ENCODE data around the gene LIN7C. TPM values are rescaled to one million over a fixed set of nuclear protein-coding genes. Genes with fewer than 3 reads are reported as not detected.
A peak's percentile ranks its signal among the peaks of the same experiment; 100 is the strongest.

The LIN7C gene
- total RNA-seq, 2 experiments from 2014 or later = 19.7 to 31.6 TPM

DNA sequence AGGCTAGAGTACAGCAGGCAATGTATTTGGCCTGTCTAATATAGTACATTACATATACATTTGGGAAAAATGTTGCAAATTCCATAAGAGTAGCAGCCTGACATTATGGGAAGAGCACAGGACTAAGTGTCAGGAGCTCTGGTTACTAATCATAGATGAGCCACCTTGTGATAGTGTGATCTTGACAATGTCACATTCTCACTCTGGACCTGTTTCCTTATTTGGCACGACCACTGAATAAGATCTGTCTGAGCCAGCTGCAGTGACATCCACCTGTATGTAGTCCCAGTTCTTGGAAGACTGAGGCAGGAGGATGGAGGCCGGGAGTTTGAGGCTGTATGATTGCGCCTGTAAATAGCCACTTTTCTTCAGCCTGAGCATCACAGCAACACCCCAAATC lies 5.7 kb upstream of the LIN7C start:
- Histone ChIP-seq H2AFZ (ENCODE audit: low read length) (no peak overlapping the region), H3K27ac (ENCODE audit: low read depth, low read length, poor library complexity, severe bottlenecking) (no peak overlapping the region), H3K9me2 (ENCODE audit: insufficient read depth, low read length) (no peaks in the 10 kb centered on the region), H3K36me3 (ENCODE audit: insufficient read depth, low read length) (no peaks in the 10 kb centered on the region), H3K4me3 (ENCODE audit: low read depth, low read length, poor library complexity, severe bottlenecking) (no peak overlapping the region), H3K79me2 (ENCODE audit: insufficient read depth, low read depth, low read length) (peaks cover 6% of the 10 kb centered on the region; the same call in 1 of the 2 replicates), H4K20me1 (ENCODE audit: insufficient read depth, low read length) (no peaks in the 10 kb centered on the region), H3K4me1 (ENCODE audit: insufficient read depth, low read length, poor library complexity, severe bottlenecking) (peaks cover 6% of the 10 kb centered on the region), H3K4me2 (ENCODE audit: low read length) (no peak overlapping the region), H3K9me3 (ENCODE audit: low read length) (no peaks in the 10 kb centered on the region)
- TF ChIP-seq, protein P1, sequence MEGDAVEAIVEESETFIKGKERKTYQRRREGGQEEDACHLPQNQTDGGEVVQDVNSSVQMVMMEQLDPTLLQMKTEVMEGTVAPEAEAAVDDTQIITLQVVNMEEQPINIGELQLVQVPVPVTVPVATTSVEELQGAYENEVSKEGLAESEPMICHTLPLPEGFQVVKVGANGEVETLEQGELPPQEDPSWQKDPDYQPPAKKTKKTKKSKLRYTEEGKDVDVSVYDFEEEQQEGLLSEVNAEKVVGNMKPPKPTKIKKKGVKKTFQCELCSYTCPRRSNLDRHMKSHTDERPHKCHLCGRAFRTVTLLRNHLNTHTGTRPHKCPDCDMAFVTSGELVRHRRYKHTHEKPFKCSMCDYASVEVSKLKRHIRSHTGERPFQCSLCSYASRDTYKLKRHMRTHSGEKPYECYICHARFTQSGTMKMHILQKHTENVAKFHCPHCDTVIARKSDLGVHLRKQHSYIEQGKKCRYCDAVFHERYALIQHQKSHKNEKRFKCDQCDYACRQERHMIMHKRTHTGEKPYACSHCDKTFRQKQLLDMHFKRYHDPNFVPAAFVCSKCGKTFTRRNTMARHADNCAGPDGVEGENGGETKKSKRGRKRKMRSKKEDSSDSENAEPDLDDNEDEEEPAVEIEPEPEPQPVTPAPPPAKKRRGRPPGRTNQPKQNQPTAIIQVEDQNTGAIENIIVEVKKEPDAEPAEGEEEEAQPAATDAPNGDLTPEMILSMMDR (conservative IDR thresholded peaks at IDR 0.05; ENCODE audit: low read length) = no peak
- TF ChIP-seq EZH2phosphoT487 (IDR thresholded peaks at IDR 0.05; ENCODE audit: borderline replicate concordance, low read depth, low read length) = no peak
- intact Hi-C loops (cut with micrococcal nuclease; ENCODE audit: unreplicated experiment) = no loop called here
- ChIA-PET CTCF (ENCODE audit: unreplicated experiment) (no interaction called here), POLR2A (no interaction called here)
- DNase-seq (ENCODE audit: low spot score) = no peak
- no TSS peak for BruUV-seq (replicated peaks)

- H3K9me3 ChIP-seq (ENCODE audit: low read length) = no peaks in the 10 kb centered on the region
- no peaks in the 10 kb centered on the region for H3K9me2 ChIP-seq (ENCODE audit: insufficient read depth, low read length)
- DNase-seq (ENCODE audit: low spot score) = no peak
- H3K4me2 ChIP-seq (ENCODE audit: low read length) = no peak overlapping the region
- no peak overlapping the region for H2AFZ ChIP-seq (ENCODE audit: low read length)
- intact Hi-C loops (cut with micrococcal nuclease; ENCODE audit: unreplicated experiment) = loop anchor here (10.0 kb wide), 2 partner anchors 595 to 1375 kb away; no protein-coding TSS in a partner anchor
- H3K36me3 ChIP-seq (ENCODE audit: insufficient read depth, low read length) = no peaks in the 10 kb centered on the region; the same call in 1 of the 2 replicates
- H3K4me1 ChIP-seq (ENCODE audit: insufficient read depth, low read length, poor library complexity, severe bottlenecking) = peaks cover 14% of the 10 kb centered on the region
- 0 out of 2 replicates have a peak, but pooled peaks cover 9% of the 10 kb centered on the region for H4K20me1 ChIP-seq (ENCODE audit: insufficient read depth, low read length)
- H3K27ac ChIP-seq (ENCODE audit: low read depth, low read length, poor library complexity, severe bottlenecking) = no peak overlapping the region
- TF ChIP-seq, protein P1 (conservative IDR thresholded peaks at IDR 0.05; ENCODE audit: low read length) = no peak
- no peak for TF ChIP-seq EZH2phosphoT487 (IDR thresholded peaks at IDR 0.05; ENCODE audit: borderline replicate concordance, low read depth, low read length)
- no peak overlapping the region for H3K4me3 ChIP-seq (ENCODE audit: low read depth, low read length, poor library complexity, severe bottlenecking)
- H3K79me2 ChIP-seq (ENCODE audit: insufficient read depth, low read depth, low read length) = peaks cover 24% of the 10 kb centered on the region
- BruUV-seq (replicated peaks) = no TSS peak
- ChIA-PET CTCF (ENCODE audit: unreplicated experiment) (no interaction called here), POLR2A (interaction anchor here (0.7 to 1.4 kb wide), 2 partner anchors 14 to 691 kb away, joined by 3 to 4 read pairs; no protein-coding TSS in a partner anchor)
Observed at GRCh38 chr11:27509908-27510307, 3.3 kb upstream of the LIN7C start.

DNA sequence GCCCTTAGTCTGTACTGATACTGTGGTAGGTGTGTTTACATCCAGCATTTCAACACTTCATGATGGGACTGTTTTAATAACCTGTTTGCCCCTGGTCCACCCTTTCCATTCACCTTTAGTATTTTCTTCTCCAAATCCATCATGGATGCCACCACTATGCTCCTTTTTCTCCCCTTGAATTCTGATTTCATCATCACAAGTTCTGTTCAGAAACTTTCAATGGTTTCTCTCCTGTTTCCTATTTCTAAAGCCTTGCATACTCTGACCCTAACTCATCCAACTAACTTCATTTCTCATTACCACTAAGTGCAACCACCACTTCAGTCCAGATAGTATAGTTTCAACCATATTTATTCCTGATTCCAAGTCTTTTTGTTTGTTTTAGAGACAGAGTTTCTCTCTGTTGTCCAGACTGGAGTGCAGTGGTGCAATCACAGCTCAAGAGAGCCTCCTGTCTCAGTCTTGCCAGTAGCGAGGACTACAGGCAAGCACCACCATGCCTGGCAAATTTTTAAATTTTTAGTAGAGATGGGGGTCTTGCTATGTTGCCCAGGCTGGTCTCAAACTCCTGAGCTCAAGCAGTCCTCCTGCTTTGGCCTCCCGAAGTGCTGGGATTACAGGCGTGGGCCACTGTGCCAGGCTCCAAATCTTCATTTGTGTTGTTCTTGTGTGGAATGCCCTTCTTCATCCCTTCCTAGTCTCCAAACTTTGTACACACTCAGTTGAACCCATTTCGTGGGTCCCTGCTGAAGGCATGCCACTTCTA lies 1.2 kb upstream of the LIN7C start:
- TF ChIP-seq EZH2phosphoT487 (IDR thresholded peaks at IDR 0.05; ENCODE audit: borderline replicate concordance, low read depth, low read length) = no peak
- TF ChIP-seq, protein P1 (conservative IDR thresholded peaks at IDR 0.05; ENCODE audit: low read length) = no peak
- no peak for DNase-seq (ENCODE audit: low spot score)
- peak overlapping the region; percentile 95; the same call in 1 of the 2 replicates for H2AFZ ChIP-seq (ENCODE audit: low read length)
- peaks cover 21% of the 10 kb centered on the region for H3K4me1 ChIP-seq (ENCODE audit: insufficient read depth, low read length, poor library complexity, severe bottlenecking)
- ChIA-PET CTCF (ENCODE audit: unreplicated experiment) (no interaction called here), POLR2A (no interaction called here)
- H3K27ac ChIP-seq (ENCODE audit: low read depth, low read length, poor library complexity, severe bottlenecking) = no peak overlapping the region
- H3K4me3 ChIP-seq (ENCODE audit: low read depth, low read length, poor library complexity, severe bottlenecking) = peak overlapping the region; percentile 97
- peaks cover 13% of the 10 kb centered on the region for H3K36me3 ChIP-seq (ENCODE audit: insufficient read depth, low read length)
- peaks cover 46% of the 10 kb centered on the region for H3K79me2 ChIP-seq (ENCODE audit: insufficient read depth, low read depth, low read length)
- intact Hi-C loops (cut with micrococcal nuclease; ENCODE audit: unreplicated experiment) = loop anchor here (2.0 to 10.0 kb wide), 4 partner anchors 145 to 1373 kb away; partner anchors contain the start of genes CCDC34, KIF18A and METTL15
- H3K9me3 ChIP-seq (ENCODE audit: low read length) = no peaks in the 10 kb centered on the region
- no TSS peak for BruUV-seq (replicated peaks)
- H3K9me2 ChIP-seq (ENCODE audit: insufficient read depth, low read length) = no peaks in the 10 kb centered on the region
- peak overlapping the region; percentile 71 for H3K4me2 ChIP-seq (ENCODE audit: low read length)
- 0 out of 2 replicates have a peak, but pooled peaks cover 9% of the 10 kb centered on the region for H4K20me1 ChIP-seq (ENCODE audit: insufficient read depth, low read length)
